Measurements from ENCODE around the gene NR1D2. TPM values are rescaled to one million over a fixed set of nuclear protein-coding genes. Genes with fewer than 3 reads are reported as not detected.
"Not testable (repeated sequence)": the region's sequence is repeated elsewhere in the genome, so short reads cannot be mapped to it uniquely, and the experiment has no call there.

Gene NR1D2
- 19.4 TPM for total RNA-seq

GRCh38 chr3:23944861-23945662 lies at the start of gene NR1D2:
NR1D2 (plus strand) TSS chr3:23945286; CDS start chr3:23945579, 293 bp downstream.
- Histone ChIP-seq H3K27me3 (no peaks in the 10 kb centered on the region), H3K4me1 (peaks cover 46% of the 10 kb centered on the region), H3K4me3 (peak within 1 kb of the TSS; percentile 83 to 100), H3K36me3 (no peaks in the 10 kb centered on the region), H3K27ac (peak within 1 kb of the TSS; percentile 99), H3K9me3 (no peaks in the 10 kb centered on the region)
- TF ChIP-seq POLR2A (IDR thresholded peaks at IDR 0.05) = peak in 1 of 2 donors; percentile 84
- peak in 1 of 2 donors; percentile 20 for TF ChIP-seq POLR2AphosphoS5 (IDR thresholded peaks at IDR 0.05; ENCODE audit: insufficient read depth in 1 of 2, low read depth in 1 of 2)
- TF ChIP-seq CTCF (IDR thresholded peaks at IDR 0.05) = no peak
- peak in 1 of 2 donors; percentile 91 for DNase-seq (ENCODE audit: extremely low spot score in 2 of 2)
- intact Hi-C loops (cut with DNase I) = no loop called here

GRCh38 chr3:23900744-23901143 lies 44.3 kb upstream of the NR1D2 start:
- H3K27me3 ChIP-seq = no peaks in the 10 kb centered on the region
- TF ChIP-seq CTCF (IDR thresholded peaks at IDR 0.05) = no peak
- TF ChIP-seq POLR2A (IDR thresholded peaks at IDR 0.05) = no peak
- no peak for TF ChIP-seq POLR2AphosphoS5 (IDR thresholded peaks at IDR 0.05; ENCODE audit: insufficient read depth in 1 of 2, low read depth in 1 of 2)
- H3K4me3 ChIP-seq = no peak overlapping the region
- peaks cover 0 to 18% of the 10 kb centered on the region in 2 donors for H3K36me3 ChIP-seq
- no peaks in the 10 kb centered on the region for H3K4me1 ChIP-seq
- no peaks in the 10 kb centered on the region for H3K9me3 ChIP-seq
- intact Hi-C loops (cut with DNase I) = no loop called here
- no peak for DNase-seq (ENCODE audit: extremely low spot score in 2 of 2)
- H3K27ac ChIP-seq = no peak overlapping the region

DNA sequence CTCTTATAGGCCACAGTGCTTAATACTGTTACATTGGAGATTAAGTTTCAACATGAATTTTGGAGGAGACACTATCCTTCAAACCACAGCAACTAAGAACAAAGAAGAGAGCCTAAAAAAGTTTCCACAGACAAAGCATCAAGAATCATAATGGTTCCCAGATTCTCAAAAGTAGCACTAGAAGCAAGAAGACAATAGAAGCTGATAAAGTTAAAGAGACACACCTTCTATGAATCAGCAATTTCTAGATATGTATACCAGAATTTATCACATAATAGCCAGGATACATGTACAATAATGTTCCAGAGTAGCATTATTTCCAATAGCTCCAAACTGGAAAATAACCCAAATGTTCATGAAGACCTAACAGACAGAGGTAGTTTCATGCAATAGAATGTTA lies 40.5 kb upstream of the NR1D2 start:
- peaks cover 0 to 12% of the 10 kb centered on the region in 2 donors for H3K36me3 ChIP-seq
- H3K9me3 ChIP-seq = no peaks in the 10 kb centered on the region
- no peak overlapping the region for H3K4me3 ChIP-seq
- no peak overlapping the region for H3K27ac ChIP-seq
- DNase-seq (ENCODE audit: extremely low spot score in 2 of 2) = no peak
- H3K4me1 ChIP-seq = no peaks in the 10 kb centered on the region
- H3K27me3 ChIP-seq = no peaks in the 10 kb centered on the region
- intact Hi-C loops (cut with DNase I) = no loop called here
- TF ChIP-seq POLR2A (IDR thresholded peaks at IDR 0.05) (no peak), POLR2AphosphoS5 (IDR thresholded peaks at IDR 0.05; ENCODE audit: insufficient read depth in 1 of 2, low read depth in 1 of 2) (no peak), CTCF (IDR thresholded peaks at IDR 0.05) (no peak)

DNA sequence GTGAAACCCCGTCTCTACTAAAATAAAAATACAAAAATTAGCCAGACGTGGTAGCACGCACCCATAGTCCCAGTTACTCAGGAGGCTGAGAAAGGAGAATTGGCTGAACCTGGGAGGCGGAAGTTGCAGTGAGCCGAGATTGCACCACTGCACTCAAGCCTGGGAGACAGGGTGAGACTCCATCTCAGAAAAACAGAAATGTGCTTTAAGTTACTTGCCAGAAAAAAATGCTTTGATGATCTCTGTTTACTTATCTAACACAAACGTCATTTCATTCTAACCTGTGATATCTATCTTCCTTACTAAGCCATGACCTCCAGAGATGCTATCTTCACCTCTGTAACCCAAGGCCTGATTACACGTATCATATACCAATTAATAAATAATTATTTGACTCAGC lies 35.7 kb upstream of the NR1D2 start:
- no peak for DNase-seq (ENCODE audit: extremely low spot score in 2 of 2)
- Histone ChIP-seq H3K27ac (no peak overlapping the region), H3K4me1 (no peaks in the 10 kb centered on the region), H3K27me3 (no peaks in the 10 kb centered on the region), H3K9me3 (no peaks in the 10 kb centered on the region), H3K4me3 (no peak overlapping the region), H3K36me3 (peaks cover 0 to 15% of the 10 kb centered on the region in 2 donors)
- TF ChIP-seq POLR2AphosphoS5 (IDR thresholded peaks at IDR 0.05; ENCODE audit: insufficient read depth in 1 of 2, low read depth in 1 of 2) (no peak), POLR2A (IDR thresholded peaks at IDR 0.05) (no peak), CTCF (IDR thresholded peaks at IDR 0.05) (no peak)
- intact Hi-C loops (cut with DNase I) = no loop called here

- Histone ChIP-seq H3K27ac (no peak overlapping the region), H3K4me3 (no peak overlapping the region), H3K4me1 (peaks cover 16% of the 10 kb centered on the region), H3K36me3 (peaks cover 0 to 15% of the 10 kb centered on the region in 2 donors), H3K27me3 (no peaks in the 10 kb centered on the region), H3K9me3 (no peaks in the 10 kb centered on the region)
- TF ChIP-seq CTCF (IDR thresholded peaks at IDR 0.05) = no peak
- no peak for TF ChIP-seq POLR2A (IDR thresholded peaks at IDR 0.05)
- no peak for TF ChIP-seq POLR2AphosphoS5 (IDR thresholded peaks at IDR 0.05; ENCODE audit: insufficient read depth in 1 of 2, low read depth in 1 of 2)
- DNase-seq (ENCODE audit: extremely low spot score in 2 of 2) = no peak
- intact Hi-C loops (cut with DNase I) = no loop called here
These were observed 33.7 kb upstream of the NR1D2 start for GRCh38 chr3:23911397-23911796.

DNA sequence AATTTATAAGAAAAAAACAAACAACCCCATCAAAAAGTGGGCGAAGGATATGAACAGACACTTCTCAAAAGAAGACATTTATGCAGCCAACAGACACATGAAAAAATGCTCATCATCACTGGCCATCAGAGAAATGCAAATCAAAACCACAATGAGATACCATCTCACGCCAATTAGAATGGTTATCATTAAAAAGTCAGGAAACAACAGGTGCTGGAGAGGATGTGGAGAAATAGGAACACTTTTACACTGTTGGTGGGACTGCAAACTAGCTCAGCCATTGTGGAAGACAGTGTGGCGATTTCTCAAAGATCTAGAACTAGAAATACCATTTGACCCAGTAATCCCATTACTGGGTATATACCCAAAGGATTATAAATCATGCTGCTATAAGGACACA lies 32.8 kb upstream of the NR1D2 start:
- H3K9me3 ChIP-seq; H3K27ac ChIP-seq; intact Hi-C loops (cut with DNase I); H3K27me3 ChIP-seq; DNase-seq (ENCODE audit: extremely low spot score in 2 of 2); H3K4me3 ChIP-seq: not testable (repeated sequence)
- peaks cover 16% of the 10 kb centered on the region for H3K4me1 ChIP-seq
- H3K36me3 ChIP-seq = peaks cover 0 to 15% of the 10 kb centered on the region in 2 donors

Measured in vagina (tissue), 2 donors.